ENCODE data around the gene FAM90A1. TPM values are rescaled to one million over a fixed set of nuclear protein-coding genes. Genes with fewer than 3 reads are reported as not detected.
"Not testable (repeated sequence)": the region's sequence is repeated elsewhere in the genome, so short reads cannot be mapped to it uniquely, and the experiment has no call there.

The FAM90A1 gene
- total and polyA plus RNA-seq, 2 donors from 2014 or later: 0.54 to 0.80 TPM

- H3K27me3 ChIP-seq (ENCODE audit: control insufficient read depth, insufficient read depth, low read length); H3K9ac ChIP-seq (ENCODE audit: low read length in 3 of 3); FAIRE-seq; H3K27ac ChIP-seq (ENCODE audit: low read depth in 2 of 2, low read length in 2 of 2); H3K4me1 ChIP-seq (ENCODE audit: control insufficient read depth in 2 of 3, insufficient read depth in 2 of 3, low read depth in 1 of 3, low read length in 3 of 3); DNase-seq; H3K36me3 ChIP-seq (ENCODE audit: control insufficient read depth in 2 of 3, insufficient read depth in 3 of 3, low read length in 3 of 3); H3K4me3 ChIP-seq (ENCODE audit: low read length in 3 of 3); intact Hi-C loops (cut with DNase I); H3K9me3 ChIP-seq (ENCODE audit: control insufficient read depth in 2 of 3, insufficient read depth in 1 of 3, low read length in 3 of 3): not testable (repeated sequence)
These were observed 13.1 kb upstream of the FAM90A1 start for GRCh38 chr12:8240340-8241114.

GRCh38 chr12:8237031-8237430 lies 9.6 kb upstream of the FAM90A1 start:
- FAIRE-seq; H3K9me3 ChIP-seq (ENCODE audit: control insufficient read depth in 2 of 3, insufficient read depth in 1 of 3, low read length in 3 of 3); H3K4me3 ChIP-seq (ENCODE audit: low read length in 3 of 3); DNase-seq; H3K27ac ChIP-seq (ENCODE audit: low read depth in 2 of 2, low read length in 2 of 2); H3K36me3 ChIP-seq (ENCODE audit: control insufficient read depth in 2 of 3, insufficient read depth in 3 of 3, low read length in 3 of 3); H3K9ac ChIP-seq (ENCODE audit: low read length in 3 of 3); H3K4me1 ChIP-seq (ENCODE audit: control insufficient read depth in 2 of 3, insufficient read depth in 2 of 3, low read depth in 1 of 3, low read length in 3 of 3); H3K27me3 ChIP-seq (ENCODE audit: control insufficient read depth, insufficient read depth, low read length); intact Hi-C loops (cut with DNase I): not testable (repeated sequence)

- H3K9ac ChIP-seq (ENCODE audit: low read length in 3 of 3); H3K27ac ChIP-seq (ENCODE audit: low read depth in 2 of 2, low read length in 2 of 2); H3K36me3 ChIP-seq (ENCODE audit: control insufficient read depth in 2 of 3, insufficient read depth in 3 of 3, low read length in 3 of 3); H3K4me3 ChIP-seq (ENCODE audit: low read length in 3 of 3); DNase-seq; H3K9me3 ChIP-seq (ENCODE audit: control insufficient read depth in 2 of 3, insufficient read depth in 1 of 3, low read length in 3 of 3); H3K27me3 ChIP-seq (ENCODE audit: control insufficient read depth, insufficient read depth, low read length); H3K4me1 ChIP-seq (ENCODE audit: control insufficient read depth in 2 of 3, insufficient read depth in 2 of 3, low read depth in 1 of 3, low read length in 3 of 3); FAIRE-seq; intact Hi-C loops (cut with DNase I): not testable (repeated sequence)
These were observed 8.1 kb upstream of the FAM90A1 start for GRCh38 chr12:8235316-8236157.

GRCh38 chr12:8234746-8235145 lies 7.3 kb upstream of the FAM90A1 start:
- H3K9ac ChIP-seq (ENCODE audit: low read length in 3 of 3); intact Hi-C loops (cut with DNase I); H3K36me3 ChIP-seq (ENCODE audit: control insufficient read depth in 2 of 3, insufficient read depth in 3 of 3, low read length in 3 of 3); FAIRE-seq; H3K4me3 ChIP-seq (ENCODE audit: low read length in 3 of 3); DNase-seq; H3K9me3 ChIP-seq (ENCODE audit: control insufficient read depth in 2 of 3, insufficient read depth in 1 of 3, low read length in 3 of 3); H3K4me1 ChIP-seq (ENCODE audit: control insufficient read depth in 2 of 3, insufficient read depth in 2 of 3, low read depth in 1 of 3, low read length in 3 of 3); H3K27ac ChIP-seq (ENCODE audit: low read depth in 2 of 2, low read length in 2 of 2); H3K27me3 ChIP-seq (ENCODE audit: control insufficient read depth, insufficient read depth, low read length): not testable (repeated sequence)

GRCh38 chr12:8233935-8234495 lies 6.6 kb upstream of the FAM90A1 start:
- H3K4me3 ChIP-seq (ENCODE audit: low read length in 3 of 3); H3K9me3 ChIP-seq (ENCODE audit: control insufficient read depth in 2 of 3, insufficient read depth in 1 of 3, low read length in 3 of 3); H3K4me1 ChIP-seq (ENCODE audit: control insufficient read depth in 2 of 3, insufficient read depth in 2 of 3, low read depth in 1 of 3, low read length in 3 of 3); intact Hi-C loops (cut with DNase I); H3K9ac ChIP-seq (ENCODE audit: low read length in 3 of 3); FAIRE-seq; H3K27ac ChIP-seq (ENCODE audit: low read depth in 2 of 2, low read length in 2 of 2); H3K36me3 ChIP-seq (ENCODE audit: control insufficient read depth in 2 of 3, insufficient read depth in 3 of 3, low read length in 3 of 3); DNase-seq; H3K27me3 ChIP-seq (ENCODE audit: control insufficient read depth, insufficient read depth, low read length): not testable (repeated sequence)

GRCh38 chr12:8233300-8233855 lies 6.0 kb upstream of the FAM90A1 start:
- H3K4me1 ChIP-seq (ENCODE audit: control insufficient read depth in 2 of 3, insufficient read depth in 2 of 3, low read depth in 1 of 3, low read length in 3 of 3); H3K4me3 ChIP-seq (ENCODE audit: low read length in 3 of 3); FAIRE-seq; H3K27me3 ChIP-seq (ENCODE audit: control insufficient read depth, insufficient read depth, low read length); H3K9ac ChIP-seq (ENCODE audit: low read length in 3 of 3); H3K36me3 ChIP-seq (ENCODE audit: control insufficient read depth in 2 of 3, insufficient read depth in 3 of 3, low read length in 3 of 3); intact Hi-C loops (cut with DNase I); H3K27ac ChIP-seq (ENCODE audit: low read depth in 2 of 2, low read length in 2 of 2); H3K9me3 ChIP-seq (ENCODE audit: control insufficient read depth in 2 of 3, insufficient read depth in 1 of 3, low read length in 3 of 3); DNase-seq: not testable (repeated sequence)
